ENCODE results near the gene ABLIM3.

DNA sequence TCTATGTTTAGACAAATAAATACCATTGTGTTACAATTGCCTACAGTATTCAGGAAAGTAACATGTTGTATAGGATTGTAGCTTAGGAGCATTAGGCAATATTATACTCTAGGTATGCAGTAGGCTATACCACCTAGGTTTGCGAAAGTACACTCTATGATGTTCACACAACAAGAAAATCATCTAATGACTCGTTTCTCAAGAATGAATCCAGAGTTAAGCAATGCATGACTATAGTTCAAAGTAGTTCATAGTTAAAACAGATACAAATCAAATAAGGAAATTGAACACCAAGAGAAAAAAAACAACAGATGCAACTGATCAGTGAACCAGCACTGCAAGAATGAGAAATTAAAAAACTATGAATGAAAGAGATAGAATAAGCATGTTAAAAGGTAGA lies 27.6 kb upstream of the ABLIM3 start:
- TF ChIP-seq CTCF (IDR thresholded peaks at IDR 0.05) (no peak), POLR2AphosphoS5 (IDR thresholded peaks at IDR 0.05; ENCODE audit: low read depth, low read length) (no peak), TCF7L2 (IDR thresholded peaks at IDR 0.05; ENCODE audit: low read depth, low read length) (no peak), REST (IDR thresholded peaks at IDR 0.05; ENCODE audit: insufficient read depth in 1 of 2, low read depth in 2 of 2, low read length in 1 of 2) (no peak), SIN3A (IDR thresholded peaks at IDR 0.05; ENCODE audit: borderline replicate concordance, insufficient read depth, low read depth, low read length) (no peak)

Measured in Panc1 (cell line).